SK-N-SH (cell line): ENCODE results near the gene ZNF266. TPM values are rescaled to one million over a fixed set of nuclear protein-coding genes. Genes with fewer than 3 reads are reported as not detected.

Experiments used
- CTCF ChIA-PET: fragments of 300-600, 350-600 bp; formaldehyde crosslinking; extraction: SDS; loops from one replicate; lab custom pipeline; 2021; lab: Yijun Ruan, JAX
- POLR2A ChIA-PET: fragments of 350-600 bp; sonication (Branson Sonifier 250); formaldehyde crosslinking; extraction: SDS; loops from one replicate; lab custom pipeline; 2020; ENCODE audit warnings: antibody characterized with exemption, inconsistent platforms; lab: Yijun Ruan, JAX
- DNase-seq: peaks from one replicate; pipeline ENCODE4 v3.0.0; 2012
- H2AFZ ChIP-seq: fragments of 200-600 bp; sonication (generic); 2 replicates; pipeline ENCODE4 v1.8.1; 2016; ENCODE audit warnings: antibody characterized with exemption, mild to moderate bottlenecking, low read depth
- H3F3A ChIP-seq: fragments of 200-600 bp; sonication (generic); replicated peaks from 2 replicates; pipeline ENCODE3; 2016; ENCODE audit warnings: antibody characterized with exemption, mild to moderate bottlenecking; ENCODE audit not compliant: insufficient read depth
- H3K27ac ChIP-seq, 2 experiments: fragments of 200-500 bp in 1 of 2; fragments of 200-600 bp in 1 of 2; sonication (Bioruptor generic) in 1 of 2; sonication (generic), shearing (Covaris generic) in 1 of 2; 2 replicates each; pipeline versions ENCODE4 v1.5.1 to v1.6.1; 2014 to 2016; ENCODE audit warnings: low read depth in 2 of 2, inconsistent platforms in 1 of 2, low read length in 1 of 2, mild to moderate bottlenecking in 1 of 2, mixed read lengths in 1 of 2
- H3K27me3 ChIP-seq: fragments of 200-600 bp; sonication (generic), shearing (Covaris generic); 2 replicates; pipeline ENCODE4 v1.6.1; 2016; ENCODE audit warnings: mixed run types; ENCODE audit not compliant: insufficient read depth
- H3K36me3 ChIP-seq, 2 experiments: fragments of 200-500 bp in 1 of 2; fragments of 200-600 bp in 1 of 2; sonication (Bioruptor generic) in 1 of 2; sonication (generic) in 1 of 2; replicated peaks in 1 of 2; 2 replicates each; pipeline versions ENCODE3 to v1.5.1; 2014 to 2016; ENCODE audit warnings: low read length in 1 of 2, mild to moderate bottlenecking in 1 of 2; ENCODE audit not compliant: insufficient read depth in 2 of 2, control insufficient read depth in 1 of 2
- H3K4me1 ChIP-seq, 2 experiments: fragments of 200-500 bp in 1 of 2; fragments of 200-600 bp in 1 of 2; sonication (Bioruptor generic) in 1 of 2; sonication (generic), shearing (Covaris generic) in 1 of 2; 2 replicates each; pipeline versions ENCODE4 v1.5.1 to v1.6.1; 2014 to 2016; ENCODE audit warnings: low read depth in 1 of 2, low read length in 1 of 2, mixed run types in 1 of 2; ENCODE audit not compliant: insufficient read depth in 2 of 2, control insufficient read depth in 1 of 2
- H3K4me2 ChIP-seq: fragments of 200-600 bp; sonication (generic), shearing (Covaris generic); 2 replicates; pipeline ENCODE4 v1.6.1; 2017; ENCODE audit warnings: mixed run types
- H3K4me3 ChIP-seq, 2 experiments: fragments of 200-500 bp in 1 of 2; fragments of 200-600 bp in 1 of 2; sonication (Bioruptor generic) in 1 of 2; sonication (generic), shearing (Covaris generic) in 1 of 2; 2 replicates each; pipeline versions ENCODE4 v1.5.1 to v1.8.1; 2014 to 2016; ENCODE audit warnings: low read depth in 2 of 2, inconsistent platforms in 1 of 2, low read length in 1 of 2, mild to moderate bottlenecking in 1 of 2, mixed read lengths in 1 of 2, moderate library complexity in 1 of 2
- H3K79me2 ChIP-seq: fragments of 200-600 bp; sonication (generic); 2 replicates; pipeline ENCODE4 v1.8.1; 2017; ENCODE audit warnings: mild to moderate bottlenecking; ENCODE audit not compliant: insufficient read depth
- H3K9ac ChIP-seq: fragments of 200-600 bp; sonication (generic); 2 replicates; pipeline ENCODE4 v1.6.1; 2017; ENCODE audit warnings: mixed run types
- H3K9me2 ChIP-seq: fragments of 200-600 bp; sonication (generic); 2 replicates; pipeline ENCODE4 v1.6.1; 2017; ENCODE audit warnings: mixed run types
- H3K9me3 ChIP-seq: fragments of 200-600 bp; sonication (generic); 2 replicates; pipeline ENCODE4 v1.6.1; 2017; ENCODE audit warnings: mixed run types, mild to moderate bottlenecking, moderate library complexity
- H4K20me1 ChIP-seq: fragments of 200-600 bp; sonication (generic); 2 replicates; pipeline ENCODE4 v1.6.1; 2017; ENCODE audit warnings: mild to moderate bottlenecking, mixed run types; ENCODE audit not compliant: insufficient read depth
- CHD2 ChIP-seq: fragments of 150-350 bp; IDR thresholded peaks from 2 replicates; pipeline ENCODE4 v1.6.1; 2018; ENCODE audit warnings: low read length; ENCODE audit not compliant: partially characterized antibody
- CTCF ChIP-seq: fragments of 200-600 bp; sonication (generic); IDR thresholded peaks from 2 replicates; pipeline ENCODE4 v1.6.1; 2017; ENCODE audit warnings: antibody characterized with exemption, mild to moderate bottlenecking, moderate library complexity
- EZH2phosphoT487 ChIP-seq: fragments of 200-600 bp; sonication (generic); IDR thresholded peaks from 2 replicates; pipeline ENCODE4 v1.6.1; 2017; ENCODE audit warnings: low read depth, mixed run types, mild to moderate bottlenecking, antibody characterized with exemption, moderate library complexity, borderline replicate concordance
- FOSL2 ChIP-seq: IDR thresholded peaks from 2 replicates; pipeline ENCODE4 v1.4.0; 2012; ENCODE audit warnings: low read depth, mild to moderate bottlenecking, moderate library complexity, borderline replicate concordance
- FOXJ3 ChIP-seq: sonication (generic); formaldehyde crosslinking; IDR thresholded peaks from 2 replicates; pipeline ENCODE4 v1.5.1; 2020; ENCODE audit warnings: mild to moderate bottlenecking, missing genetic modification reagents
- GABPA ChIP-seq: IDR thresholded peaks from 2 replicates; pipeline ENCODE4 v1.4.0; 2012; ENCODE audit warnings: low read depth, mild to moderate bottlenecking
- IRF3 ChIP-seq: fragments of 150-350 bp; IDR thresholded peaks from 2 replicates; pipeline ENCODE4 v1.6.1; 2016; ENCODE audit warnings: mild to moderate bottlenecking, low read depth, low read length
- JUND ChIP-seq: IDR thresholded peaks from 2 replicates; pipeline ENCODE4 v1.4.0; 2012
- MAX ChIP-seq: IDR thresholded peaks from 2 replicates; pipeline ENCODE4 v1.4.0; 2012; ENCODE audit warnings: low read depth
- MEF2A ChIP-seq: IDR thresholded peaks from 2 replicates; pipeline ENCODE4 v1.4.0; 2012; ENCODE audit warnings: low read depth, borderline replicate concordance
- NFIC ChIP-seq: IDR thresholded peaks from 2 replicates; pipeline ENCODE4 v1.4.0; 2012; ENCODE audit warnings: borderline replicate concordance
- NRF1 ChIP-seq: IDR thresholded peaks from 2 replicates; pipeline ENCODE4 v1.6.1; 2012; ENCODE audit warnings: low read depth, mild to moderate bottlenecking, low read length
- PBX3 ChIP-seq: IDR thresholded peaks from 2 replicates; pipeline ENCODE4; 2012
- POLR2AphosphoS5 ChIP-seq: IDR thresholded peaks from 2 replicates; pipeline ENCODE4 v1.6.1; 2012; ENCODE audit warnings: low read depth, low read length
- RAD21 ChIP-seq: IDR thresholded peaks from 2 replicates; pipeline ENCODE4 v1.6.1; 2012; ENCODE audit warnings: mild to moderate bottlenecking, low read length
- RFX5 ChIP-seq: IDR thresholded peaks from 2 replicates; pipeline ENCODE4 v1.6.1; 2012; ENCODE audit warnings: mild to moderate bottlenecking, improper control_type of control experiment, low read length
- SMC3 ChIP-seq: IDR thresholded peaks from 2 replicates; pipeline ENCODE4 v1.6.1; 2012; ENCODE audit warnings: low read depth, low read length, improper control_type of control experiment
- TAF1 ChIP-seq: IDR thresholded peaks from 2 replicates; pipeline ENCODE4 v1.6.1; 2012; ENCODE audit warnings: low read depth, mild to moderate bottlenecking, low read length, moderate library complexity, borderline replicate concordance
- TEAD4 ChIP-seq: IDR thresholded peaks from 2 replicates; pipeline ENCODE4 v1.4.0; 2012; ENCODE audit warnings: mild to moderate bottlenecking, borderline replicate concordance; ENCODE audit not compliant: insufficient read depth
- WGBS: methylation state at CpG from one replicate; pipeline ENCODE4 v1.1.6; 2017; ENCODE audit warnings: low lambda C conversion rate; 5-methylcytosine and 5-hydroxymethylcytosine counted together
- polyA plus RNA-seq, 3 experiments: library from polyadenylated mRNA; depleted of rRNA; stranded (reverse); fragments of >200 nt; gene quantifications; 2 replicates each; pipeline ENCODE4 v1.2.3, GENCODE V29; 2012

Gene ZNF266
- polyA plus RNA-seq, 1 of the 3 experiments (the other 2 are of a cell fraction): 11.1 TPM

- Histone ChIP-seq H3F3A (no peaks in the 10 kb centered on the region), H3K9me2 (no peaks in the 10 kb centered on the region), H4K20me1 (no peaks in the 10 kb centered on the region), H3K27ac (no peak overlapping the region), H3K4me1 (no peaks in the 10 kb centered on the region), H3K79me2 (no peaks in the 10 kb centered on the region), H3K4me3 (no peak overlapping the region), H3K36me3 (no peaks in the 10 kb centered on the region), H3K9me3 (0 out of 2 replicates have a peak, but pooled peaks cover 4% of the 10 kb centered on the region), H3K27me3 (no peaks in the 10 kb centered on the region), H3K4me2 (no peak overlapping the region), H3K9ac (no peak overlapping the region), H2AFZ (no peak overlapping the region)
- no peak for TF ChIP-seq TAF1
- no peak for TF ChIP-seq CHD2
- TF ChIP-seq JUND: no peak
- TF ChIP-seq EZH2phosphoT487: no peak
- TF ChIP-seq POLR2AphosphoS5: no peak
- no peak for TF ChIP-seq RFX5
- TF ChIP-seq FOSL2: no peak
- no peak for TF ChIP-seq NRF1
- TF ChIP-seq TEAD4: no peak
- TF ChIP-seq SMC3: no peak
- no peak for TF ChIP-seq NFIC
- no peak for TF ChIP-seq MAX
- no peak for TF ChIP-seq MEF2A
- no peak for TF ChIP-seq PBX3
- TF ChIP-seq FOXJ3 (CRISPR knock-in tag): no peak
- no peak for TF ChIP-seq CTCF
- no peak for TF ChIP-seq RAD21
- no peak for TF ChIP-seq IRF3
- TF ChIP-seq GABPA: no peak
- POLR2A ChIA-PET: no interaction called here
- DNase-seq: no peak
- WGBS: 13% methylated on average over 4 of the region's 4 CpGs
- CTCF ChIA-PET: no interaction called here
Measured at GRCh38 chr19:9461938-9462337, 26.6 kb upstream of the ZNF266 start.
